Measurements from ENCODE around the gene MDGA2. TPM values are rescaled to one million over a fixed set of nuclear protein-coding genes. Genes with fewer than 3 reads are reported as not detected.

Gene MDGA2
- total RNA-seq, 4 donors from 2014 or later, result 4.2 TPM; not detected in 3

DNA sequence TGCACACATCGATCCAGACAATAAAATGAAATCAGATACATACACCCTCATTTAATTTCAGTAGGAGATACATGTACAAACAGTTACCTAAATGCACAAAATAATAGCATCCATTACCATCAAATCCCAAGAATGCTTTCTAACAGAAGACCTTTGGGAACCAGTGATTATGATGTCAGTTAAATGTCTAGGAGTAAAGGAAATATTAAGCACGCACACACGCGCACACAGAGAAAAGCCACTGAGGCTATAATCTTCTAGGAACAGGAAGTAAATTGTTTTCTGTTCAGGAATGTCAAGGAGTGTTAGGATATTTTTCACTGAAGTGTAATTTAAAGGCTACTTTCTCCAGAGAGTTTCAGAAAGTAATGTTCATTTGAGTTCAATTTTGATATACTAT lies 250.1 kb downstream of the MDGA2 start:
- intact Hi-C loops (cut with DNase I; ENCODE audit: low total_unique reads), result no loop called here
- H3K27me3 ChIP-seq, result no peaks in the 10 kb centered on the region
- no peaks in the 10 kb centered on the region for H3K4me1 ChIP-seq
- H3K36me3 ChIP-seq, result no peaks in the 10 kb centered on the region
- no peak overlapping the region for H3K27ac ChIP-seq
- H3K9me3 ChIP-seq, result no peaks in the 10 kb centered on the region
- no peak overlapping the region for H3K4me3 ChIP-seq
- TF ChIP-seq POLR2A (IDR thresholded peaks at IDR 0.05) (no peak), CTCF (IDR thresholded peaks at IDR 0.05) (no peak)
- no peak for DNase-seq

- H3K27me3 ChIP-seq, result no peaks in the 10 kb centered on the region
- intact Hi-C loops (cut with DNase I; ENCODE audit: low total_unique reads), result no loop called here
These were observed 253.2 kb downstream of the MDGA2 start for GRCh38 chr14:47422191-47422590.

GRCh38 chr14:47411523-47411922 lies 263.9 kb downstream of the MDGA2 start:
- Histone ChIP-seq H3K4me1 (no peaks in the 10 kb centered on the region), H3K27ac (no peak overlapping the region), H3K27me3 (no peaks in the 10 kb centered on the region), H3K9me3 (no peaks in the 10 kb centered on the region), H3K4me3 (no peak overlapping the region), H3K36me3 (no peaks in the 10 kb centered on the region)
- intact Hi-C loops (cut with DNase I; ENCODE audit: low total_unique reads), result no loop called here
- TF ChIP-seq POLR2A (IDR thresholded peaks at IDR 0.05) (no peak), CTCF (IDR thresholded peaks at IDR 0.05) (no peak)
- no peak for DNase-seq

More at GRCh38 chr14:47422191-47422590, 253.2 kb downstream of the MDGA2 start:
- no peak for TF ChIP-seq POLR2A (IDR thresholded peaks at IDR 0.05)
- TF ChIP-seq CTCF (IDR thresholded peaks at IDR 0.05), result no peak
- Histone ChIP-seq H3K4me1 (no peaks in the 10 kb centered on the region), H3K4me3 (no peak overlapping the region), H3K36me3 (no peaks in the 10 kb centered on the region), H3K27ac (no peak overlapping the region), H3K9me3 (no peaks in the 10 kb centered on the region)
- no peak for DNase-seq

DNA sequence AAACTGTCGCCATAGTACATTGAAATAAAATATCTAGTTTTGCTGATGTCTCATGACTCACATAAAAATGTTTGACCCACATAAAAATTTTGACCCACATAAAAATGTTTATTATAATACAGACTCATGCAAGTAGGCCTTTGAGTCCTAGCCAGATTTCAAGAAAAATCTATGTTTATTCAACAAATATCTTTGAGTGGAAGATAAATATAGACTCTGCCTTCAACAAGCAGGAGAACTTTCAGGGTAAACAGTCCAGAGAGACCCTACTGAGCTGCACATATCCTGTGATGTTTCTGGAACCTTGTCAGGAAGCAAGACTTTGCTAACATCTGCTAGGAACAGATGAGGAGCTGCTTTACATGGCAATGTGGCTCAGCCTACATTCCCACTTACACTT lies 283.1 kb downstream of the MDGA2 start:
- no peaks in the 10 kb centered on the region for H3K9me3 ChIP-seq
- intact Hi-C loops (cut with DNase I; ENCODE audit: low total_unique reads), result no loop called here
- H3K27ac ChIP-seq, result no peak overlapping the region
- no peaks in the 10 kb centered on the region for H3K36me3 ChIP-seq
- H3K4me1 ChIP-seq, result no peaks in the 10 kb centered on the region
- no peak for DNase-seq
- H3K27me3 ChIP-seq, result no peaks in the 10 kb centered on the region
- no peak for TF ChIP-seq CTCF (IDR thresholded peaks at IDR 0.05)
- H3K4me3 ChIP-seq, result no peak overlapping the region

DNA sequence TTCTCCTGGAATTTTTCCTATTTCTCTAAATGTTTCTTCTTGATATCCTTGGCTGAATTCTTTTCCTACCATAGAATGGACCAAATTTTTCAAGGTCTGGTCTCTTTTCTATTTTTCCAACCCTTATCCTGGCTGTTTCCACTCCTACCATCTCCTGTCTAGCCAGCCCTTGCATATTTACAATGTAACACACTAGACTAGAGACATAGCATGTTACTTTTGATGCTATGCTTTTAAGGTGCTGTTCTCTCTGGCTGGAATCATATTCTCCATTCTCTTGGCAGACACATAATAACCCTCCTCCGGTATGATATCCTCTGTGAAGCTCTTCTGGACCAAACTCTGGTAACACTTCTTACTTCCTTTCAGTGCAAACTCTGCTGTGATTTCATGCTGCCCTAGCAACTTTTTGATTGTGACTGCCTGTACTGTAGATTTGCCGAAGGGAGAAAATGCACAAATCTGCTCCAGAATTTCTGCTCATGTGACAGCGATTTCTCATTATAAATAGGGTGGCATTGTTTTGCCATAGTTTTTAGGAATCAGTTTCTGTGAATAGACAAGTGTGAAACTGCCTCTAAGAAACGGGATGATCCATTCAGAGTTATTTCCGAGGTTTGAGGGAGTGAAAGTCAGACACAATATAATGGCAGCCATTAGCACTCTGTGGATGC lies 284.4 kb downstream of the MDGA2 start:
- intact Hi-C loops (cut with DNase I; ENCODE audit: low total_unique reads), result no loop called here
- no peaks in the 10 kb centered on the region for H3K4me1 ChIP-seq
- H3K27ac ChIP-seq, result no peak overlapping the region
- H3K4me3 ChIP-seq, result no peak overlapping the region
- no peaks in the 10 kb centered on the region for H3K36me3 ChIP-seq
- H3K9me3 ChIP-seq, result no peaks in the 10 kb centered on the region
- no peak for DNase-seq
- TF ChIP-seq POLR2A (IDR thresholded peaks at IDR 0.05) (no peak), CTCF (IDR thresholded peaks at IDR 0.05) (no peak)
- no peaks in the 10 kb centered on the region for H3K27me3 ChIP-seq

Measured in uterus (tissue), 4 donors.